ENCODE measurements around the gene RABGGTA. TPM values are rescaled to one million over a fixed set of nuclear protein-coding genes. Genes with fewer than 3 reads are reported as not detected.
A peak's percentile ranks its signal among the peaks of the same experiment; 100 is the strongest.

The RABGGTA gene
- total RNA-seq, 5 donors from 2014 or later (not counting 1 experiment from before 2014, with no cell fraction given), result 49.3 to 66.5 (median 62.4) TPM

DNA sequence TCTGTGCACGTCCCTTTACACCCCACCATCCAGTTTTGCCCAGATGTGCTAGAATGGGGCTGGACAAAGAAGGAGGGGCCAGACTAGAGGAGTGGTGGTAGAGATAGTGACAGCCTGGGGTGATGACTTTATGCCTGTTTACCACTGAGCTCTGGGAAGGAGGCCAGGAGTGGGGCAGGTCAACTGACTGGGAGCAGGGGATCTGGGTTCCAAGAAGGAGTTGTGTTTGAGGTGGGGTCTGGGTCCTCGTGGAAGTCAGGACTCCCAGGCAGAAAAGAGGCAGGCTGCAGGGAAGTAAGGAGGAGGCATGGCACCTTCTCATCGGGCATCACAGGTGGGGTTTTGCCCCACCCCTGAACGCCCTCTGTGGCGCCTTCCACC is 38.9 kb upstream of the RABGGTA start:
- Histone ChIP-seq H3K4me1 (ENCODE audit: control insufficient read depth in 1 of 2, extremely low read depth in 1 of 2, insufficient read depth in 2 of 2, low read length in 2 of 2) (peaks cover 39 to 72% of the 10 kb centered on the region in 2 experiments), H3K36me3 (ENCODE audit: control insufficient read depth in 2 of 2, extremely low read depth in 1 of 2, insufficient read depth in 1 of 2, low read length in 1 of 2) (peaks cover 5 to 24% of the 10 kb centered on the region in 2 donors), H3K27ac (ENCODE audit: low read length) (peak overlapping the region; percentile 76), H3K4me3 (ENCODE audit: control insufficient read depth in 1 of 2, extremely low read depth in 1 of 2, low read length in 1 of 2) (peak overlapping the region; percentile 46 to 64), H3K9me3 (no peaks in the 10 kb centered on the region), H3K27me3 (replicated peaks in 1 of 2; ENCODE audit: control insufficient read depth in 2 of 2, extremely low read depth in 1 of 2, insufficient read depth in 2 of 2, low read length in 1 of 2) (no peaks in the 10 kb centered on the region)
- 20% methylated on average over 4 of the region's 5 CpGs for WGBS (ENCODE audit: insufficient coverage)
- H3K27ac Mint-ChIP-seq, result peak overlapping the region; percentile 87 to 91
- H3K36me3 Mint-ChIP-seq, result peaks cover 21% of the 10 kb centered on the region
- ATAC-seq (replicated peaks in 1 of 4) (no peak), DNase-seq (no peak)
- H3K27me3 Mint-ChIP-seq, result no peaks in the 10 kb centered on the region
- peaks cover 65 to 72% (median 71%) of the 10 kb centered on the region in 3 donors for H3K4me1 Mint-ChIP-seq
- peak overlapping the region; percentile 74 to 83 (median 77) for H3K4me3 Mint-ChIP-seq
- ChIA-PET CTCF (interaction anchor here (0.5 to 2.7 kb wide), 15 partner anchors 8 to 149 kb away, joined by 3 to 25 read pairs (median 5); partner anchors contain the start of genes IRF9 (in 1 of the 2), MDP1 (in 1 of the 2) and TINF2 (in 1 of the 2)), POLR2A (interaction anchor here in 1 of 2 donors (1.7 kb wide), 1 partner anchor 68 kb away, joined by 5 read pairs; the partner anchor contains the start of gene TINF2)
- H3K9me3 Mint-ChIP-seq, result no peaks in the 10 kb centered on the region

DNA sequence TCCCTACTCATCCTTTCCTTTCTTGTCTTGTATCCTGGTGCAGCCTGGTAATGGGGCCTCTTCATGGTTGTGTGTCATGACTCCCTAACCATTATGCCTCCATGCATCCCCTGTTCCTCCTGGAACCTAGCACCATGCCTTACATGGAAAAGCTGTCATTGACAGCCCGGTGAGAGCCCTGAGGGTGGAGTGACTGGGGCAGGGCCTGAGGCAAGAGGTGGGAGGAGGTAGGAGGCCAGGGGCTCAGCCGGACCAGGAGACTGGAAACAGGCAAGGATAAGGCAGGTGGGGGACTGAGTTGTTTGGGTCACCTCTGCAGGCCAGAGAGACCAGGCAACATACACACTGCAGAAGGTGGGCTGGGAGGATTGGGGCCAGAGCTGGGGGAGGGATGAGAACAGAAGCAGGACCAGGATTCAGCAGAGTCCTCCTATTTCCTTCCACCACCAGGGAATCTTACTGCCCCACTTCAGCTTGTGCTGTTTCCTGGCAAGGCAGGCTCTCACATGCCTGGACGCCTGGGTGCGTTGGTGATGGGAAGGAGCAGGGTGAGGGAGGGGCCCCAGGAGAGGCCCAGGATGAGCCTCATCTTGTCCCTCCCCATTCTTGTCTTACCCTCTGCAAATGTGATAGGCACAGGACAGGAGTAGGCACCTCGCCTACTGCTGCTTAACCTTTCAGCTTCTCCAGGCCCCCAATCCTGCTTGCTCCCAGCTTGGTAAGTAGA is 38.3 kb upstream of the RABGGTA start, which contains the start of gene LTB4R2:
Gene LTB4R2 (plus strand): TSS at position 603 of the 727 bp plus-strand sequence. CDS start 525 bp downstream, outside the sequence.
- ChIA-PET CTCF (interaction anchor here (0.7 to 4.5 kb wide), 15 partner anchors 8 to 148 kb away, joined by 3 to 25 read pairs (median 7); partner anchors contain the start of genes IRF9 (in 1 of the 2), MDP1 (in 1 of the 2), RABGGTA (in 1 of the 2) and TINF2 (in 1 of the 2)), POLR2A (interaction anchor here in 1 of 2 donors (1.7 kb wide), 1 partner anchor 67 kb away, joined by 5 read pairs; the partner anchor contains the start of gene TINF2)
- Histone ChIP-seq H3K27ac (ENCODE audit: low read length) (peak within 1 kb of the TSS; percentile 76), H3K27me3 (replicated peaks in 1 of 2; ENCODE audit: control insufficient read depth in 2 of 2, extremely low read depth in 1 of 2, insufficient read depth in 2 of 2, low read length in 1 of 2) (no peaks in the 10 kb centered on the region), H3K4me3 (ENCODE audit: control insufficient read depth in 1 of 2, extremely low read depth in 1 of 2, low read length in 1 of 2) (peak within 1 kb of the TSS; percentile 61 to 64), H3K4me1 (ENCODE audit: control insufficient read depth in 1 of 2, extremely low read depth in 1 of 2, insufficient read depth in 2 of 2, low read length in 2 of 2) (peaks cover 38 to 66% of the 10 kb centered on the region in 2 experiments), H3K9me3 (no peaks in the 10 kb centered on the region), H3K36me3 (ENCODE audit: control insufficient read depth in 2 of 2, extremely low read depth in 1 of 2, insufficient read depth in 1 of 2, low read length in 1 of 2) (peaks cover 10 to 30% of the 10 kb centered on the region in 2 donors)
- Mint-ChIP-seq H3K4me3 (peak within 1 kb of the TSS; percentile 74 to 83 (median 77)), H3K4me1 (peaks cover 59 to 66% (median 66%) of the 10 kb centered on the region in 3 donors), H3K36me3 (peaks cover 27% of the 10 kb centered on the region), H3K27me3 (no peaks in the 10 kb centered on the region), H3K27ac (peak within 1 kb of the TSS; percentile 87 to 94), H3K9me3 (no peaks in the 10 kb centered on the region)
- DNase-seq (no peak), ATAC-seq (replicated peaks in 1 of 4) (no peak)
- WGBS (ENCODE audit: insufficient coverage), result 100% methylated on average over 2 of the region's 5 CpGs

DNA sequence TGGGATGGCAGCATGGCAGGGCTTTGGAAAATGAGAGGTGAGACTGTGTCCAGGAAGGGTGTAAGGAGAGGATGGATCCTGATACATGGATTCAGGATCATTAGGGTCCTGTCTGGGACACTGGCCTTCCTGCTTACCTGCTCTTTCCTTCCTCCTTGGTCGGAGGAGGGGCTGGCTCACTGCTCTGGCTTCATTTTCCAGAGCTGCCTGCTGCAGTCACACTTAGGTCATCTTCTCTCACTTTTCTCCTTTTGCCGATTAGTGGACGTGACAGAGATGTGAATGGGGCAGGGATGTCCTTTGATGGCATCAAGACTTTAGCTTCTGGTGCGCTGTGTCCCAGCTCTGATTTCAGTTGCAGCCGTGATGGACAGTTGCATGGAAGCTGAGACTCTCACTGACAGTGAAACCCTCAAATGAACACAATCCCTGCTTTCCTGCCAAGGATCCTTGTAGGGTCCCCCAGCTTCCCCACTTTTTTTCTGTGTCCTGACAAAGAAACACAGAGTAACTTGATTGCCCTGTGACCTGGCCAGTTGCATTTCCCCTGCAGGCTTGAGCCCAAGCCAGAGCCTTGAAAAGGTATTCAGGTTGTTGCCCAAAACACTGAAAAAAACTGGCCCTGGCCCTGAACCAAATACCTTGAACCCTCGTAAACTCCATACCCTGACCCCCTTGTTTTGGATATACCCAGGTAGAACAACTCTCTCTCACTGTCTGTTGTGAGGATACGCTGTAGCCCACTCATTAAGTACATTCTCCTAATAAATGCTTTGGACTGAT is 37.1 kb upstream of the RABGGTA start:
- ATAC-seq (replicated peaks in 1 of 4), result no peak
- H3K27me3 Mint-ChIP-seq, result no peaks in the 10 kb centered on the region

DNA sequence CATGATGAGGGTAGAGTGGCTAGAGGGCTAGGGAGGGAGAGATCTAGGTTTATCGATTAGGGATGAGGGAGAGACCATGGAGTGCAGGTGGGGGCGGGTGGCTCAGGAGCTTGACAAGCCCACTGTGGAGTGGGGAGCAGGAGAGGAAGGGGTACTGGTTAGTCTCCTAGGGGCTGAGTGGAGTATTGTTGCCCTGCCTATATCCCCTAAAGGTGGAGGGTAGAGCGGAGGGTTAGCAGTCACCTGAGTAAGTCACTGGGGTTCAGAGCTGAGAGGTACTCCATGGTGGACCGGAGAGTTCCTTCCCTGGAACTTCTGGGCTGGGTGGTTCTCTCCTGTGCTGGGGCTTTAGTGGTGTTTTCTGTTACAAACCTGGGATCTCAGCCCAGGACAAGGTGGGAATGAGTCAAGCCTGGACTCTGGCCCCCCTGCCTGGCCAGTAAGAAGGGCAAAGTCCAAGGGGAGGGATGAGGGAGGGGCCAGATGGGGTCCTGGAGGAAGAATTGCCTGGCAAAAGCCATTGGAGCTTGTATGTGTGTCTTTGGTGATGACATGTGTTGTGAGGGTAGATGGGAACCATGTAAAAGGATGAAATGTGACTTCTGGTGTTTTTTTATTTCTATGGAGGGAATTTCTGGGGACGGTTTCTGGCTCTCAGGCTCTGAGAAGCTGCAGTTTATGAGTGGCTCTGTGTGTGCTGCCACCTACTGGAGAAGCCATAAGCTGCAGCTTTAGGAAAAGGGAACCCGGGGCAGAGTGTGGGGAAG is 36.4 kb upstream of the RABGGTA start, which contains the start of gene CIDEB:
Gene CIDEB (minus strand): TSS at position 403 of the 767 bp plus-strand sequence. CDS start 119 bp downstream, at position 284.
- Histone ChIP-seq H3K27me3 (replicated peaks in 1 of 2; ENCODE audit: control insufficient read depth in 2 of 2, extremely low read depth in 1 of 2, insufficient read depth in 2 of 2, low read length in 1 of 2) (no peaks in the 10 kb centered on the region), H3K9me3 (no peaks in the 10 kb centered on the region), H3K4me3 (ENCODE audit: control insufficient read depth in 1 of 2, extremely low read depth in 1 of 2, low read length in 1 of 2) (no peak within 1 kb of the TSS), H3K27ac (ENCODE audit: low read length) (peak within 1 kb of the TSS; percentile 20), H3K36me3 (ENCODE audit: control insufficient read depth in 2 of 2, extremely low read depth in 1 of 2, insufficient read depth in 1 of 2, low read length in 1 of 2) (peaks cover 23 to 49% of the 10 kb centered on the region in 2 donors), H3K4me1 (ENCODE audit: control insufficient read depth in 1 of 2, extremely low read depth in 1 of 2, insufficient read depth in 2 of 2, low read length in 2 of 2) (peaks cover 21 to 47% of the 10 kb centered on the region in 2 experiments)
- H3K36me3 Mint-ChIP-seq, result peaks cover 46% of the 10 kb centered on the region
- no peak for ATAC-seq (replicated peaks in 1 of 4)
- no peaks in the 10 kb centered on the region for H3K27me3 Mint-ChIP-seq
- peaks cover 40 to 47% (median 46%) of the 10 kb centered on the region in 3 donors for H3K4me1 Mint-ChIP-seq
- H3K4me3 Mint-ChIP-seq, result peak within 1 kb of the TSS in 2 of 3 donors; percentile 7 to 74
- no peaks in the 10 kb centered on the region for H3K9me3 Mint-ChIP-seq
- 64% methylated on average over 6 of the region's 6 CpGs for WGBS (ENCODE audit: insufficient coverage)
- peak within 1 kb of the TSS; percentile 79 to 87 for H3K27ac Mint-ChIP-seq
- POLR2A ChIA-PET, result interaction anchor here in 1 of 2 donors (0.6 to 1.7 kb wide), 3 partner anchors 8 to 65 kb away, joined by 3 to 5 read pairs (median 4); partner anchors contain the start of genes DHRS1, NOP9 and TINF2
- CTCF ChIA-PET, result interaction anchor here (0.6 to 4.5 kb wide), 29 partner anchors 8 to 226 kb away, joined by 3 to 25 read pairs (median 4); partner anchors contain the start of genes CBLN3 (in 1 of the 2), DHRS1 (in 1 of the 2), EMC9 (in 1 of the 2) and KHNYN (in 1 of the 2)
- DNase-seq, result peak in 32 of 35 experiments; percentile 26 to 80 (median 44)

More for the DNA sequence above, 37.1 kb upstream of the RABGGTA start:
- Histone ChIP-seq H3K27me3 (replicated peaks in 1 of 2; ENCODE audit: control insufficient read depth in 2 of 2, extremely low read depth in 1 of 2, insufficient read depth in 2 of 2, low read length in 1 of 2) (no peaks in the 10 kb centered on the region), H3K4me1 (ENCODE audit: control insufficient read depth in 1 of 2, extremely low read depth in 1 of 2, insufficient read depth in 2 of 2, low read length in 2 of 2) (peaks cover 27 to 54% of the 10 kb centered on the region in 2 experiments), H3K36me3 (ENCODE audit: control insufficient read depth in 2 of 2, extremely low read depth in 1 of 2, insufficient read depth in 1 of 2, low read length in 1 of 2) (peaks cover 19 to 41% of the 10 kb centered on the region in 2 donors), H3K27ac (ENCODE audit: low read length) (peak overlapping the region; percentile 76), H3K9me3 (no peaks in the 10 kb centered on the region), H3K4me3 (ENCODE audit: control insufficient read depth in 1 of 2, extremely low read depth in 1 of 2, low read length in 1 of 2) (no peak overlapping the region)
- H3K4me1 Mint-ChIP-seq, result peaks cover 48 to 55% (median 54%) of the 10 kb centered on the region in 3 donors
- DNase-seq, result no peak
- H3K27ac Mint-ChIP-seq, result peak overlapping the region; percentile 79 to 87
- CTCF ChIA-PET, result interaction anchor here (0.6 to 4.5 kb wide), 24 partner anchors 8 to 167 kb away, joined by 3 to 25 read pairs (median 4); partner anchors contain the start of genes CBLN3 (in 1 of the 2), DHRS1 (in 1 of the 2), EMC9 (in 1 of the 2) and KHNYN (in 1 of the 2)
- peaks cover 39% of the 10 kb centered on the region for H3K36me3 Mint-ChIP-seq
- no peaks in the 10 kb centered on the region for H3K9me3 Mint-ChIP-seq
- 100% methylated on average over 3 of the region's 7 CpGs for WGBS (ENCODE audit: insufficient coverage)
- peak overlapping the region in 2 of 3 donors; percentile 7 to 74 for H3K4me3 Mint-ChIP-seq
- POLR2A ChIA-PET, result interaction anchor here in 1 of 2 donors (0.6 to 1.7 kb wide), 5 partner anchors 9 to 80 kb away, joined by 3 to 8 read pairs (median 4); partner anchors contain the start of genes DHRS1, NOP9 and TINF2

DNA sequence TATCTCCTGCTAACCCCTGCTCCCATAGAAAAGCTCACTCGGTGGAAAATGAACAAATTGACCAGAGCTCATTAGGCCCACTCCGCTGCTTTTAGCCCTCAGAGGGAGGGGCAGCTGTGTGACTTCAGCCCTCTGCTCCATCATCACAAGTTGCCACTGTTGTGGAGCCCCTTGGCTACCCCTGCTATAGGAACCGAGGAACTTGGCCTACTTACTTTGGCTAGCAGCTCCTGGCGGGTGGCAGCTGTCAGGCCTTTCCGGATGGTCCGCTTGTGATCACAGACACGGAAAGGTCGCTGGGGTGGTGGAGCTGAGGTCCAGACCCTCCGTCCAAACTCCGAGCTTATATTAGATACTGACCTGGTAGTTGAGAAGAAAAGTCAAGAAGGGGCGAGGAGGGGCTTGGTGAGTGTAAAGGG is 35.8 kb upstream of the RABGGTA start:
- H3K27ac ChIP-seq (ENCODE audit: low read length), result no peak overlapping the region
- ATAC-seq (replicated peaks in 1 of 4) (no peak), DNase-seq (no peak)
- Mint-ChIP-seq H3K9me3 (no peaks in the 10 kb centered on the region), H3K4me1 (peaks cover 34 to 42% (median 41%) of the 10 kb centered on the region in 3 donors), H3K27ac (no peak overlapping the region), H3K27me3 (no peaks in the 10 kb centered on the region), H3K36me3 (peaks cover 51% of the 10 kb centered on the region), H3K4me3 (no peak overlapping the region)
- H3K4me1 ChIP-seq (ENCODE audit: control insufficient read depth in 1 of 2, extremely low read depth in 1 of 2, insufficient read depth in 2 of 2, low read length in 2 of 2), result peaks cover 15 to 41% of the 10 kb centered on the region in 2 experiments
- CTCF ChIA-PET, result interaction anchor here (0.6 to 4.5 kb wide), 10 partner anchors 10 to 226 kb away, joined by 3 to 18 read pairs (median 4); partner anchors contain the start of gene TINF2 (in 1 of the 2)
- H3K9me3 ChIP-seq, result no peaks in the 10 kb centered on the region
- POLR2A ChIA-PET, result no interaction called here
- no peak overlapping the region for H3K4me3 ChIP-seq (ENCODE audit: control insufficient read depth in 1 of 2, extremely low read depth in 1 of 2, low read length in 1 of 2)
- 92% methylated on average over 10 of the region's 11 CpGs for WGBS (ENCODE audit: insufficient coverage)
- H3K36me3 ChIP-seq (ENCODE audit: control insufficient read depth in 2 of 2, extremely low read depth in 1 of 2, insufficient read depth in 1 of 2, low read length in 1 of 2), result peaks cover 27 to 55% of the 10 kb centered on the region in 2 donors
- H3K27me3 ChIP-seq (replicated peaks in 1 of 2; ENCODE audit: control insufficient read depth in 2 of 2, extremely low read depth in 1 of 2, insufficient read depth in 2 of 2, low read length in 1 of 2), result no peaks in the 10 kb centered on the region

Measured in T-cell (primary cell).